Hepatocyte (in vitro differentiated cells): Measurements from ENCODE around the gene BIRC2. TPM values are rescaled to one million over a fixed set of nuclear protein-coding genes. Genes with fewer than 3 reads are reported as not detected.

Experiments used
- DNase-seq: peaks from one replicate; pipeline ENCODE4 v3.0.0-alpha.2; 2016; ENCODE audit warnings: low spot score
- H2AFZ ChIP-seq: fragments of 200-600 bp; sonication (generic); 2 replicates; pipeline ENCODE4 v1.6.0; 2016; ENCODE audit warnings: antibody characterized with exemption, mild to moderate bottlenecking
- H3K27ac ChIP-seq: fragments of 200-600 bp; sonication (generic); 2 replicates; pipeline ENCODE4 v1.5.1; 2016; ENCODE audit warnings: mild to moderate bottlenecking
- H3K27me3 ChIP-seq: fragments of 200-600 bp; sonication (generic); 2 replicates; pipeline ENCODE4 v1.6.1; 2016
- H3K36me3 ChIP-seq: fragments of 200-600 bp; sonication (generic); replicated peaks from 2 replicates; pipeline ENCODE4 v1.5.1; 2016; ENCODE audit warnings: low read depth; ENCODE audit not compliant: insufficient read depth
- H3K4me1 ChIP-seq: fragments of 200-600 bp; sonication (generic); 2 replicates; pipeline ENCODE4 v1.5.1; 2016; ENCODE audit warnings: mild to moderate bottlenecking, moderate library complexity; ENCODE audit not compliant: insufficient read depth
- H3K4me2 ChIP-seq: fragments of 200-600 bp; sonication (generic); 2 replicates; pipeline ENCODE4 v1.6.0; 2016
- H3K4me3 ChIP-seq: fragments of 200-600 bp; sonication (generic); 2 replicates; pipeline ENCODE4 v1.5.1; 2016; ENCODE audit warnings: mild to moderate bottlenecking
- H3K79me2 ChIP-seq: fragments of 200-600 bp; sonication (generic); 2 replicates; pipeline ENCODE4 v1.6.0; 2017; ENCODE audit warnings: mild to moderate bottlenecking
- H3K9me2 ChIP-seq: fragments of 200-600 bp; sonication (generic); replicated peaks from 2 replicates; pipeline ENCODE4 v1.6.0; 2017; ENCODE audit warnings: mild to moderate bottlenecking; ENCODE audit not compliant: insufficient read depth
- H3K9me3 ChIP-seq: fragments of 200-600 bp; sonication (generic); 2 replicates; pipeline ENCODE4 v1.5.1; 2016; ENCODE audit warnings: low read depth, mild to moderate bottlenecking
- H4K20me1 ChIP-seq: fragments of 200-600 bp; sonication (generic); 2 replicates; pipeline ENCODE4 v1.6.0; 2016; ENCODE audit warnings: mild to moderate bottlenecking; ENCODE audit not compliant: insufficient read depth, poor library complexity, severe bottlenecking
- CTCF ChIP-seq: fragments of 200-600 bp; sonication (generic); IDR thresholded peaks from 2 replicates; pipeline ENCODE4 v1.5.1; 2016; ENCODE audit warnings: antibody characterized with exemption, mild to moderate bottlenecking; ENCODE audit not compliant: poor library complexity
- EZH2 ChIP-seq: fragments of 200-600 bp; sonication (generic); IDR thresholded peaks from 2 replicates; pipeline ENCODE4 v1.6.1; 2016; ENCODE audit warnings: antibody characterized with exemption, mild to moderate bottlenecking, borderline replicate concordance
- EZH2phosphoT487 ChIP-seq: fragments of 200-600 bp; sonication (generic); IDR thresholded peaks from one replicate; pipeline ENCODE4 v1.6.1; 2018; ENCODE audit warnings: antibody characterized with exemption, mild to moderate bottlenecking, low read depth, moderate library complexity; ENCODE audit not compliant: unreplicated experiment, severe bottlenecking
- WGBS: methylation state at CpG from one replicate; pipeline ENCODE4 v1.1.6; 2016; ENCODE audit warnings: low lambda C conversion rate; ENCODE audit errors: missing lambda C conversion rate; 5-methylcytosine and 5-hydroxymethylcytosine counted together
- polyA plus RNA-seq: library from polyadenylated mRNA; unstranded; fragments of >200 nt; fragmentation: Nextera tagmentation; extraction: Ambion mirVana; gene quantifications from 2 replicates; pipeline ENCODE4 v1.2.1, GENCODE V29; 2016
- total RNA-seq: library from RNA; depleted of rRNA; stranded (reverse); fragments of >200 nt; gene quantifications from 2 replicates; pipeline ENCODE4 v1.2.3, GENCODE V29; 2014

Gene BIRC2
- total and polyA plus RNA-seq, 2 experiments from 2014 or later, result 37.7 to 85.7 TPM

- Histone ChIP-seq H3K4me1 (no peaks in the 10 kb centered on the region), H3K27me3 (no peaks in the 10 kb centered on the region), H3K27ac (no peak overlapping the region), H3K9me3 (no peaks in the 10 kb centered on the region), H3K36me3 (no peaks in the 10 kb centered on the region), H3K4me2 (no peak overlapping the region), H3K9me2 (no peaks in the 10 kb centered on the region), H3K4me3 (no peak overlapping the region), H3K79me2 (peaks cover 33% of the 10 kb centered on the region), H2AFZ (no peak overlapping the region), H4K20me1 (no peaks in the 10 kb centered on the region)
- no peak for TF ChIP-seq EZH2
- DNase-seq, result no peak
- 98% methylated on average over 5 of the region's 5 CpGs for WGBS
Measured at GRCh38 chr11:102400603-102401002, 53.6 kb downstream of the BIRC2 start.

- Histone ChIP-seq H3K9me2 (no peaks in the 10 kb centered on the region), H3K36me3 (no peaks in the 10 kb centered on the region), H4K20me1 (peaks cover 1% of the 10 kb centered on the region), H3K9me3 (no peaks in the 10 kb centered on the region), H2AFZ (no peak overlapping the region), H3K4me2 (no peak overlapping the region), H3K4me3 (no peak overlapping the region), H3K4me1 (no peaks in the 10 kb centered on the region), H3K27ac (no peak overlapping the region), H3K27me3 (no peaks in the 10 kb centered on the region), H3K79me2 (peaks cover 45% of the 10 kb centered on the region)
- no peak for TF ChIP-seq EZH2
- no peak for TF ChIP-seq EZH2phosphoT487
- no peak for TF ChIP-seq CTCF
- WGBS, result 95% methylated on average over 3 of the region's 3 CpGs
- no peak for DNase-seq
Measured at GRCh38 chr11:102401905-102402304, 54.9 kb downstream of the BIRC2 start.

GRCh38 chr11:102402548-102402947 lies 55.5 kb downstream of the BIRC2 start:
- H3K9me3 ChIP-seq, result no peaks in the 10 kb centered on the region
- no peak overlapping the region for H3K4me2 ChIP-seq
- no peaks in the 10 kb centered on the region for H3K27me3 ChIP-seq
- no peak for DNase-seq
- no peaks in the 10 kb centered on the region for H3K4me1 ChIP-seq
- H3K36me3 ChIP-seq, result no peaks in the 10 kb centered on the region
- H3K79me2 ChIP-seq, result peaks cover 51% of the 10 kb centered on the region
- no peaks in the 10 kb centered on the region for H3K9me2 ChIP-seq
- no peak overlapping the region for H2AFZ ChIP-seq
- peaks cover 5% of the 10 kb centered on the region for H4K20me1 ChIP-seq
- no peak for TF ChIP-seq CTCF
- no peak for TF ChIP-seq EZH2phosphoT487
- no peak for TF ChIP-seq EZH2
- no peak overlapping the region for H3K27ac ChIP-seq
- H3K4me3 ChIP-seq, result no peak overlapping the region

- no peak overlapping the region for H2AFZ ChIP-seq
- no peaks in the 10 kb centered on the region for H3K27me3 ChIP-seq
- H3K9me3 ChIP-seq, result no peaks in the 10 kb centered on the region
- no peak for DNase-seq
- no peak overlapping the region for H3K4me3 ChIP-seq
- H3K79me2 ChIP-seq, result peaks cover 78% of the 10 kb centered on the region
- no peak overlapping the region for H3K27ac ChIP-seq
- no peak for TF ChIP-seq EZH2phosphoT487
- TF ChIP-seq CTCF, result no peak
- no peak for TF ChIP-seq EZH2
- no peaks in the 10 kb centered on the region for H3K36me3 ChIP-seq
- WGBS, result 98% methylated on average over 5 of the region's 5 CpGs
- H3K4me1 ChIP-seq, result peaks cover 7% of the 10 kb centered on the region
- no peaks in the 10 kb centered on the region for H3K9me2 ChIP-seq
- H4K20me1 ChIP-seq, result peaks cover 15% of the 10 kb centered on the region
- no peak overlapping the region for H3K4me2 ChIP-seq
Measured at GRCh38 chr11:102405501-102405900, 58.5 kb downstream of the BIRC2 start.
